GM18508 (cell line): ENCODE results near the gene NTPCR.
"Not testable (repeated sequence)": the region's sequence is repeated elsewhere in the genome, so short reads cannot be mapped to it uniquely, and the experiment has no call there.

Experiments
- ATAC-seq: cut with Tn5 transposase; IDR thresholded peaks from one replicate; pipeline ENCODE4 v1.9.1; 2021; ENCODE audit warnings: moderate number of reproducible peaks; ENCODE audit not compliant: insufficient read depth, unreplicated experiment

NTPCR gene

DNA sequence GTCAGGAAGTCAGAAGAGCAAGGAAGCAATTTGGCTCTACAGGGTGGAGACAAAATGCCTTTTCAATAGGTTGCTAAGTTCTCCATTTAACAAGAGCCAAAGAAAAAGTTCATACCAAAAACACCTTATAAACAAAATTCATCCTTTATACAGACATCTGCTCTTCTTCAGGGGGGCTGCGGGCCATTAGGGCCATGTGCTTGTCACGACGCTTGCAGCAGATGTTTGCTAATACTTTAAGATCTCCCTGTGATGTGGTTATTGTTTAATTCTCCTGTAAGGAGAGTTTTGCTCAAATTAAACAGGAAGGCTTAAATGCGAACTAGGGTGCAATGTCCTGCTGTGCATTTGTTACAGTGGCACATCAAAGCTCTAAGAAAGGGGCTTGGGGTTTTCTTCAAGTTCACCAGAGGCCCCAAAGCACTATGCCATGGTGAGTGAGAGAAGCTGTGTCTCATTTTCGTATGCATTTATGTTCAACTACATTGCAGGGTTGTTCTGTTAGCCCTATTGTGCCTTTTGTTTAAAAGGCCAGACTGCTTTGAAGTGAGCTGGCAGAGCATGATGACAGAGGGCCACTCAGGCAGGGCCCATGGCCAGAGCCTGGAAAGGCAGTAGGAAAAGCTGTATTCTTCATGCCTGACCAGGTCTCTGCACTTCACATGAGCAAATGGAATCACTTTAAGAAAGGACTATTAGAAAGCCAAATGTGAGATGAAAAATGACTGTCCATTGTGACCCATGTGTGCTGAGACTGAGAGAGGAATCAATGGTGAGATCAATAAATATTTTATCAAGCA lies 24.8 kb upstream of the NTPCR start:
- no peak for ATAC-seq

DNA sequence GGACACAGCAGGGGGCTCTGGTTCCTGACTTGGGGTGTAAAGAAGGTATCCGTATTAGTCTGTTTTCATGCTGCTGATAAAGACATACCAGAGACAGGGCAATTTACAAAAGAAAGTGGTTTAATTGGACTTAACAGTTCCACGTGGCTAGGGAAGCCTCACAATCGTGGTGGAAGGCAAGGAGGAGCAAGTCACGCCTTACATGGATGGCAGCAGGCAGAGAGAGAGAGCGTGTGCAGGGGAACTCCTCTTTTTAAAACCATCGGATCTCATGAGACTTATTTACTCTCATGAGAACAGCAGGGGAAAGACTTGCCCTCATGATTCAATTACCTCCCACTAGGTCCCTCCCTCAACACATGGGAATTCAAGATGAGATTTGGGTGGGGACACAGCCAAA lies 23.2 kb upstream of the NTPCR start:
- not testable (repeated sequence) for ATAC-seq

DNA sequence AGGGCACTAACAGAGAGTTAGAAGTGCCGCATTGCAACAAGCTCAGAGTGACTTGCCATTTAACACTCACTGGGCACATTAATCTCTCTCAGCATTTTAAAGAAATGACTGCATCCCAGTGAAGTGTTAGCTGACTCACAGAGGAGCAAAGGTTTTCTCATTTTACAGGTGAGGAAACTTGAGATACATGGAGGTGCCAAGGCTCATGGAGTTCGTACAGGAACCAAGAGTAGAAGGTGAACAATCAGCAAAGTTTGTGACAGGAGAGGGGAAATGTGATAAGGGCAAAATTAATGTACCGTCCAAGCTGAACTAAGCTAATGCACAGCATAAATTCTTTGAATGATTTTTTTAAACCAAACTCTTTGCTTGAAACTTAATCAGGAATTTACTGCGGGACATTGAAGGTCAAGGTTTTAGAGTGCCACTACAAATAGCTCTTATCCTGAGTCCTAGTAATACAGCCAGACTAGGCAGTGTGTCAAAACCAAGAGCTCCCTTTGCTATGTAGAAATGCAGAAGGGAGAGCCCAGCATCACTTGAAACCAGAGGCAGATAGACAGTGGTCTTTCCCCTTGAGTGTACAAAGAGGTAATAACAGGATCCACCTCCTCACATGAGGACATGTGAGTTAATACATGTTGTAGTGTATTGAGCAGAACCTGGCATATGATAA lies 22.4 kb upstream of the NTPCR start:
- ATAC-seq: no peak

DNA sequence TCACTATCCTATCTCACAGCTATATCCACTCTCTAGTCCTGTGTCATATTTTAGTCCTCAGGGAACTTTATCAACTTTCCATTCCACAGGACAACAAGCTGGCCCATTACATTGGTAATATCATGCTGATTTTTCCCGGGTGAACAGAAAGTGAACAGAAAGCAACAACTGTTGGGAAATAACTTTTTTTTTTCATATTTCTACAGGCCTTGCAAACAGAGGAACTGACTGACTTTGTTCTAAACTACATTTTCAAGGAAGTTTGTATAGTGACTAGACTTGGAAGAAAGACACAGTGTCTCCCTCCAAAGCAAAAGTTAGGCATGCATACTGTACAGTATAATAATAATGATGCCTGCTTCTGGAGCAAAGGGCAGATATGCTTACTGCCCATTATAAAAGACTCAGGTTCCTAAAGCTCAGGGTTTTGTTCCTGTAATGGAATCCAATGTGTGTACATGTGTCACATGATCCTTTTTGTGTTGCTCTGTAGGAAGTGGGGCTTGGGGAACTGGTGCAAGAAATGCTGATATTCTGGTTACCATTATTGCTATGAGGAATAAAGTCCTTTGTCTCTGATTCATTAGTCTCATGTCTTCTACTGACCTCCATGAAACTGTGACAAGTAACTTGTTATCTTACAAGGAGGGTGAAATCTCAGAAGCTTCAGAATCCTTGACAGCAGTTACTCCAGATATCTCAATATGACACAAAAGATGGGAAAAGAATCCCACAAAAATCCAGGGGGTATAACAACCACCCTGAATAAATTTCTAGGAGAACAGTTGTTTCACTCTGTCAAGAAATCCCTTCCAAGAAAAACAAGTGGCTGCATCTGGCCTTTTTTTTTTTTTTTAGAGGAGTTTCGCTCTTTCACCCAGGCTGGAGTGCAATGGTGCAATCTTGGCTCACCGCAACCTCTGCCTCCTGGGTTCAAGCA lies 17.7 kb upstream of the NTPCR start:
- ATAC-seq: no peak

DNA sequence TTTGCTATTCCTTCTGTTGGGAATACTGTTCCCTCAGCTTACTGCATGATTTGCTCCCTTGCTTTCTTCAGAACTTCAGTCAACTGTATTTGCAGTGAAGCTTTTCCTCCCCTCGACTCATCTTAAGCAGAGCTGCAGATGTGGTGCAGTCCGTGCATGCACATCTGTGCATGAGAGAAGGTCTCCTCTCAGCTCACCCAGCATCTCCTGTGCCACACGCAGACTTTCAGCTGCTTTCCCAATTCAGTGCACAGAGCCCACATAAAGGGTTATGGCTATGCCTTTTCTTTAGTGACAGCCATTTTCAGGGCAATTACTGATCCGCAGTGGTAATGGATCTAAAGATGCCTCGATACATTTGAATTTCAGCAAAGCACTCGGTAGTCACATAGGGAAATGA lies 13.5 kb upstream of the NTPCR start:
- no peak for ATAC-seq

DNA sequence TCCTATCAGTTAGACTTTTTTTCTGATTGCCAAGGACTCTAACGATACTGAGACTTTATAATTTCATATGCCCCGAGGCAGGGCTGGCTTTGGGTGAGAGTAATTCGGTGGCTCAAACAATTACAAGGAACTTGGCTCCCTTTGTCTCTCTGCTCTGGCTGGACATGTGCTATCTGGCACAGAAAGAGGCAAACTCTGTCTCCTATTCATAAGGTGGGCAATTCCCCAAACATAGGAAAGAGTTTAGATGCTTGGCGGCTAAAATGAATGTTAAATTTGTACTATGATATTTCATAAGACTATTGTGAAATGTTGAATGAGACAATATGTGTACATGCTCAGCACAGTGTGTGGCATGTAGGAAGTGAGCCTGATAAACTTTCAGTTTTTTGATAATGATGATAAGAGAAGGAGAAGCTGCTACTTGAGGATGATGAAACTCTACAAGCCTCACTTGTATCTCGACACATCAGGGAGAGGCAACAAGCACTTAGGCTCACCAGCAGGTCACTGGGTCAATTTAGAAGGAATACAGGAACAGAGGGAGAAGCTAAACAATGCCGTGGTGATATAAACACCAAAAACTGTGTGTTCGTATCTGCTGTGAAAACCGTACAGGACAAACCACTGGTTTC lies 12.6 kb upstream of the NTPCR start:
- ATAC-seq: no peak

DNA sequence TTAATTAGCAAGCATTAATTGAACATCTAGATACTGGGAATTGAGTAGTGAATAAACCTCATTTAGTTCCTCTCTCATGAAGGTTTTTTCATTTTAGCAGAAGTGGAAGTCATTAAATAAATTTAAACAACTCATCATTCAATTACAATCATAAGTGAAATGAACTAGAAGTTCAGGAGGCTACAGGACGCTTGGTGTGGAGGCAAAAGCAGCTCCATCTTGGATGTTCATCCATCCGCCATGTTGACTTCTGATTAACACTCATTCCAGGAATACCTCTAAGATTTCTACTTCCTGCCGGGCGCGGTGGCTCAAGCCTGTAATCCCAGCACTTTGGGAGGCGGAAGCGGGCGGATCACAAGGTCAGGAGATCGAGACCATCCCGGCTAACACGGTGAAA lies 11.5 kb upstream of the NTPCR start:
- ATAC-seq: no peak

DNA sequence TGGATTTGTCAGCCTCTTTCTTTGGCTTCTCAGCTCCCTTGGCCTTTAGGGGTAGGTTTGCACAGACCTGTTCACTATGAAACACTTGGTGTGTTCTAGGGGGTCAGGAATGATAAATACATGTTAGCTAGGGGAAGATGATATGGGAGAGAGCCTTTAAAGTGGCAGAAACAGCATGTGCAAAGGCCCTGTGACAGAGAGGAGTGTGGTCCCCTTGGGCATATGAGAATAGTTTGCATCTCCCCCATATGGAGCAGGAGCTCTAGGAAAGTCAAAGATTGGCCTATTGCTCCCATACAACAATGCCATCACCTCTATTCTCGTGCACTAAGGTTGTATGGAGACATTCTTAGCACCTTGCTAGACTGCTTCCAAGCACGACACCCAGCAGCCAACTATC lies 10.7 kb upstream of the NTPCR start:
- ATAC-seq: no peak

DNA sequence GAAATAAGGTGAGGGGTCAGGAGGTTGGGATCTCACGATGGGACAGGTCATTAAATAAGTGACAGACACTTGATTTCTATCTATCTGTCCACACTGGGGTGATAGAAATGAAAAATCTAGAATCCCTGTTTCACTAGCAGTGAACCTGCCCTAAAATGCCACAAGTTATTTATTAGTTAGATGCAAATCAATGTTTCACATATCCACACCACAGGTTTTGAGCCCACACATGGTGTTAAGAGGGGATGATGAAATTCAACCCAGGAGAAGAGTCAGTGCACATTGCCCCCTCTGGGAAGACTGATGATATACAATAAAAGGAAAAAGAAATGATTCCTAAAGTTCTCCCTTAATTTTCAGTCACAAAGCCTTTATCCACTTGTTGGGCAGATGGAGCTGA lies 10.1 kb upstream of the NTPCR start:
- ATAC-seq: no peak

DNA sequence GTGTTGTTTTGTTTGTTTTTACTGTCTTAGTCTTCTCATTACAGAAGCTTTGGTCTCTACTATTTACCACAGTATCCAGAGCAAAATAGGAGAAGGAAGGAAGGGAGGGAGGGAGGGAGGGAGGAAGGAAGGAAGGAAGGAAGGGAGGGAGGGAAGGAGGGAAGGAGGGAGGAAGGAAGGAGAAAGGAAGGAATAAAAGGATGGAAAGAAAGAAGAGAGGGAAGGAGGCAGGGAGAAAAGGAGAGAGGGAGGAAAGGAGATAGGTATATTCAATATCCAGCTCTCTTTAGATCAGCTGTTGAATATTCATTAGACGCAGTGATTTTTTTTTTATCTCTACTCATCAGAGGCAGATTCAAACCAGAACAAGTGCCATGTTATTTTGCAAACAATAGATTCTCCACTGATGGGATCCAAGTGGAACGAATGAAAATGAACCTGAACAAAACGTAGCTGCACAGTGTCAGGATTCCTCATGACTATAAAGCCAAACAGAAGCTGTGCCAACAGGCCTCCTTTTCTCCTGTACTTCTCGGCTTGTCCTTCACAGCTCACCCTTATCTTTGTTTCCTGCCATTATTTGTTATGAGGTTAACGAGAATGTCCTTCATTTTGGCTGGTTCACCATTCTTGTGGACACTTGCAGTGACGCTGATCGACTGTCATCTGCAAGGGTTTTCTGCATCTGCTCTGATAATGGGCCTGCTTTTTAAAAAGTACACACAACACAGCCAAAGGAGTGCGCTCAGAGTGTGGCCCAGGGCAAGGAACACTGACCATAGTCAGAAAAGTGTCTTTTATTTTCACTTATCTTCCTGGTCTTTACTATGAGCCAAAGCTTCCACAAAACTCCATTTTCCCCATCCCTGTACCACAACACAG lies 7.8 kb upstream of the NTPCR start:
- no peak for ATAC-seq

DNA sequence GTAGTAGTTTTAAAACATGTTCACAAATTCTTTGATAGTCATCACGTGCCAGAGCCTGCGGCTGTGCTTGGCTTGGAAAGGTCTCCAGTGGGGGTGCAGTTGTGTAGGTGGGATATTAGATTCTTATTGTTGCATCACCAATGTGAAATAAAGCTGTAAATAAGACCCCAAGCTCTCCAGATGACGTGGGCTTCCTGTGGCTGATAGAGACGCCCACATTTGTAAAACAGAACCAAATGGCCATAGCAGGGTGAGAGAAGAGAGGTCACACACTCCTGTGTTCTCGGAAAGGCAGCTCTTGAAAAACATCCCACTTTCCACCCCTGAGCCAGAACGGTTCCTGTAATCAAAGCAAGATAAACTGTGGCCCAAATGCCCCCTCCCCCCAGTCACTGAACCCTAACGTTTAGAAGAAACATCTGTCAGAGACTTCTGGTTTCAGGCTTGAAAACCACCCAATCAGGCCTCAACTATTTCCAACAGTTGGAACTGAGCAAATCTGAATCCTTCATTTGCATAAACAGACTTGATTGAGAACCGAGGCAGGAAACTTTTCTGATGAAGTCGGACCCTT lies 6.6 kb upstream of the NTPCR start:
- no peak for ATAC-seq

DNA sequence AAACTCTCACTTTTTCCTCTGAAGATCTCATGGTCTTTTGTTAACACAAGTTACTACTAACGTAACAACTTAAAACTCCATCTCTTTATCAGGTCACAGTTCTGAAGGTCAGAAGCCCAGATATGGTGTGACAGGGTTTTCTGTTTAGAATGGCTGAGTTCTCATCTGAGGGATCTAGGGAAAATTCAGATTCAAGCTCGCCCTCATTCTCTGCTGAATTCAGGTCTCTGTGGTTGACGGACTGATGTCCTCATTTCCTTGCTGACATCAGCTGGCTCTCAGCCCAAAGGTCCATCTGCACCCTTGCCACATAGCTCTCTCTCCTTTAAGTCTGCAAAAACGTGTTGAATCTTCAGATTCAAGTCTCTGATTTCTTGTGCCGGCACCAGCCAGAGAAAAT lies 6.1 kb upstream of the NTPCR start:
- ATAC-seq: no peak

DNA sequence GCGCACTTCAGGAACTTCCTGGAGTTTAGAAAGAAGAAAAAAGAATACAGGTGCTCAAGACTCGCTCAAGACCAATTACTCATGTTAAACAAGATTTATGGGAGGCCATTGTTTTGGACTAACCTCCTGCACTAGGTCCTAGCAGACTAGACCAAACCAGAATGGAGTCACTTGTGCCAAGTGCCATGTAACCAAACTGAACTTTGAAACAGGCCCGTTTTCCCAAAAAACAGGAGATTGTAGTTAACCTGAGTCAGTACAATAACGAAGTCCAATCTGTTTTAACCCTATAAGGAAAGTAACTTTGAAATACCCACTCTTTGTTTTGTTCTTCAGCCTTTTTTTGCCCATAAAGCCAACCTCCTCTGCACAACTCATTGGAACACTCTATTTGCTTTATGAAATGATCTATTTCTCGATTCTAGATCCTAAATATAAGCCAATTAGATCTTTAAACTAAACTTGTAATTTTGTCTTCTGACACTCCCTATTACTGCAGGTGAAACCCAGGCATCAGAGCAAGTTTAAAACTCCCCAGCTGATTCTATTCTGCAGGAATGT lies 695 bp upstream of the NTPCR start:
- no peak for ATAC-seq

DNA sequence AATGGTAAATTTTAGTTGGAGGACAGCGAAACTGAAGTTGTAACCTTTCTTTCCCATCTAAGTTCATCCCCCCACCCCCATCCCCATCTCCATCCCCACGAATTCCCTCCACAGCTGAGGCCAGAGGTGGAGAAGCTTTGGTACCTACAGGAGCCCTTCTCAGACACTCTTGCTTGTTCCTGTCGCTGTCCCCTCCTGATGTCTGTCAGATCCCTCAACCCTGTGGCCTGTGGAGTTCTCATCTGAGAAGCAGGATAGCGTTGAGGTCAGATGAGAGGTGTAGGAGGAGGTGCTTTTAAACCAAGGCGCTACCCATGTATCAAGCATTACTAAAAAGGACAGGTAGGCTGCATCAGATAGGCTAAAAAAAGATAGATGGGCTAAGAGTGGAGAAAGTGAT lies 769 bp downstream of the NTPCR start:
- ATAC-seq: no peak

DNA sequence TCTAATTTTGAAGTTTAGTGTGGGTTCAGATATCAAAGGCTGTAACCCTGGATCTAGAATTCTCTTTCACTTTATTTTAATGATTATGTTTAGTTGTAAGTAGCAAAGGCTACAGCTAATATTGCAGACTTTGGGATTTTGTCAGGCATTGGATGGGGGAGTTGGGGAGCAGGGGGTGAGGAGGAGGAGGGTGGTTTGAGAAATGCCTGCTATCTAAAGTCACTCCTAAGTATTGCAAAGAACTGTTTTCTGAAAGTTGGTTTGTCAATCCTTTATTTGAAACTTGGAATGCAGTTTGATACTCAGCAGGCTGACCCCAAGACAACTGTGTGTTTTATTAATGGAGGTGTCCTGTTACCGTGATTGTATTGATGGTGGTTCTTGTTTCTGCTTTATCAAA lies 1.2 kb downstream of the NTPCR start:
- no peak for ATAC-seq

DNA sequence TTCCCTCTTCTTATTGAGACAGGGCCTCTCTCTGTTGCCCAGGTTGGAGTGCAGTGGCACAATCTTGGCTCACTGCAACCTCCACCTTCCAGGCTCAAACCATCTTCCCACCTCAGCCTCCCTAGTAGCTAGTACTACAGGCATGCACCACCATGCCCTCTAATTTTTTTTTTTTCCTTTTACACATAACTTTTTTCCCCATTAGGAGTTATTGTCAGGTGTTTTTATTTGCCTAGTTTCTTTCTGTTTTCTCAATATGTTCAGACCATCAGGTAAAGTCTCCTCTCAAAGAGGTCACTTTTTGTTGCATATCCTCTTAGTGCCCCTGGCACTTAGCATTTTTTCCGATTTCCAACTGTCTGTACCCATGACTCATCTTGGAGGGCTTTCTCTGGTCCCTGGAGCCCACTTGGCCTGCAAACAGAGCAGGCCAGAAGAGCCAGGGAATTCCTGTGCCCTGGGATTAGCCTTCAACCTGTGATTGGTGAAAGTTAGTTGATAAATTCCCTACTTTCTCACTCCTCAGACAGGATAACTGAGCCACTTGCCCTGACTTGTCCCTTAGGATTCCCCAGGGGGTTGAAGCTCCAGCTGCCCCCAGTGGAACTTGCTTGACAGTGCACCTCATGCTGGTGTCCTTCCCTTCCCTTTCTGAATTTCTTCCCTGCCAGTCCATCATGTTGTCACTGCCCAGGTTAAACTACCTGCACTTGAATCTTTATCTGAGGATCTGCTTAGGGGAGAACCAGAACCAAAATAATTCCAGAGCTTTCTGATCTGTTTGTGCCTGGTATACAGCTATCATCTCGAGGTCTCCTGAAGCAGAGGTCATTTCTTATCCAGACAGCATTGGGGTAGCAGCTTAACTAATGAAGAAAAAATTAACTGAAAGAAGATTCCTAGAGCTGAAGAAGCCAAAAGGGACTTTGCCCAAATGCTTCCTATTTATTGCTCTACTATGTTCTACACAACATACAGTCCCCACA lies 2.4 kb downstream of the NTPCR start:
- ATAC-seq: no peak

DNA sequence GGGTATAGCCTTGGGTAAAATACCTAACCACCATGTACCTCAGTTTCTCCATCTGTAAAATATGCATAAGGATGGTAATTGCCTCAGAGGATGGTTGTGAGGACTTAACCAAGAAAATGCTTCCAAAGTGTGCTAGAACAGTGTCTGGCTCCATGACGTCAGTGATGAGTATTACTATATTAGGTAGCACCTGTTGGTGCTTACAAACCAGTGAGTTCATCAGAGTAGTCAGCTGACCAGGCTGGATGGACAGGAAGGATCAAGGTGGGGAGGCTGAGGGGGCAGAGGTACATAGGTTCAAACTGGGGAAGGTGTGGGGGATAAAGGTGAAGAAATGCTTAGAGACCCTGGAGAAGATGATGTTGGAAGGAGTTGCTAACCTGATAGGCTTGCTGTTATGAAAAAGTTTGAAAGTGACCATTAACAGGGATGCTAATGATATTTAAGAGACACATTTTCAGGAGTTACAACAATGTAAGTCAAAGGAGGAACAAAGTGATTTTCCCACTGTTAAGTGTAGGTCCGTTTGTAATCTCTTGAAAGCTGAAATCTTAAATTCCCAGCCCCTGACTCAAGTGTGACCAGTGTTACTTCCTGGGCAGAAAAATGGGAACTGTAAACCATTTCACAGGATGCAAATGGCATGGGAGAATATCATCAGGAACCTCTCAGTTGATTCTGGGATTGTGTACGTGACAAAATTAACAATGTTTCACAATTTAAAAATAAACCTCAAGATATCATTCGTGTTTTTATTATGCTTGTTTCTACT lies 4.4 kb downstream of the NTPCR start:
- ATAC-seq: no peak
